GM12878 (cell line): ENCODE data around the gene ATP6V0C. TPM values are rescaled to one million over a fixed set of nuclear protein-coding genes. Genes with fewer than 3 reads are reported as not detected.
"Not testable (repeated sequence)": the region's sequence is repeated elsewhere in the genome, so short reads cannot be mapped to it uniquely, and the experiment has no call there.

Experiments used
- ATAC-seq: fragments of 200-7000 bp; cut with Tn5 transposase; 3 replicates; pipeline ENCODE4 v1.9.1; 2020; ENCODE audit warnings: mild to moderate bottlenecking, moderate library complexity
- BruUV-seq: library from RNA; stranded (reverse); fragments of 400-500 nt; replicated peaks from 2 replicates; lab custom pipeline; 2021; lab: Mats Ljungman, UMichigan
- CTCF ChIA-PET: fragments of 300-600 bp; sonication (Branson Sonifier 250); formaldehyde crosslinking; extraction: SDS; loops from one replicate; lab custom pipeline; 2021; ENCODE audit warnings: inconsistent platforms; lab: Yijun Ruan, JAX
- POLR2A ChIA-PET: fragments of 350-600 bp; formaldehyde crosslinking; extraction: SDS; loops from one replicate; lab custom pipeline; 2021; ENCODE audit warnings: inconsistent platforms; lab: Charles Lee
- RAD21 ChIA-PET: fragments of 300-600 bp; sonication (Branson Sonifier 250); formaldehyde crosslinking; loops from one replicate; lab custom pipeline; 2023; ENCODE audit warnings: antibody characterized with exemption; ENCODE audit not compliant: unreplicated experiment; lab: Charles Lee
- SMC1A ChIA-PET: fragments of 300-600 bp; sonication (Branson Sonifier 250); formaldehyde crosslinking; loops from one replicate; lab custom pipeline; 2023; ENCODE audit not compliant: unreplicated experiment, uncharacterized antibody; lab: Charles Lee
- DNase-seq: peaks from one replicate; pipeline ENCODE4 v3.0.0-alpha.2; 2011; ENCODE audit warnings: low read depth, low spot score
- FAIRE-seq: peaks from 3 replicates; lab custom pipeline; 2011; peaks lifted over from hg19 to GRCh38; lab: Jason Lieb, UNC
- H2AFZ ChIP-seq: 2 replicates; pipeline ENCODE4 v1.6.0; 2011; ENCODE audit warnings: low read depth, low read length, control low read depth; ENCODE audit not compliant: control insufficient read depth
- H3K27ac ChIP-seq: 2 replicates; pipeline ENCODE4 v1.5.1; 2011; ENCODE audit warnings: control low read depth; ENCODE audit not compliant: control insufficient read depth, insufficient read depth
- H3K27me3 ChIP-seq, 2 experiments: replicated peaks in 1 of 2; 2 replicates each; pipeline versions ENCODE4 v1.6.0 to v1.6.1; 2011; ENCODE audit warnings: low read length in 1 of 2; ENCODE audit not compliant: control insufficient read depth in 2 of 2, insufficient read depth in 2 of 2
- H3K36me3 ChIP-seq, 2 experiments: 2 replicates each; pipeline ENCODE4 v1.5.1; 2011; ENCODE audit warnings: low read length in 1 of 2; ENCODE audit not compliant: control insufficient read depth in 2 of 2, insufficient read depth in 2 of 2
- H3K4me1 ChIP-seq: 2 replicates; pipeline ENCODE4 v1.6.1; 2011; ENCODE audit warnings: mild to moderate bottlenecking, low read length, moderate library complexity, mixed read lengths; ENCODE audit not compliant: control insufficient read depth, insufficient read depth
- H3K4me2 ChIP-seq: 2 replicates; pipeline ENCODE4 v1.6.0; 2011; ENCODE audit warnings: control low read depth; ENCODE audit not compliant: control insufficient read depth, insufficient read depth
- H3K4me3 ChIP-seq: fragments of 200-600 bp; sonication (generic); 2 replicates; pipeline ENCODE4 v1.5.1; 2016
- H3K79me2 ChIP-seq: 2 replicates; pipeline ENCODE4 v1.6.0; 2011; ENCODE audit warnings: low read length; ENCODE audit not compliant: control insufficient read depth, insufficient read depth
- H3K9ac ChIP-seq: 2 replicates; pipeline ENCODE4 v1.8.0; 2011; ENCODE audit warnings: low read length, control low read depth, mixed read lengths; ENCODE audit not compliant: control insufficient read depth, insufficient read depth
- H3K9me3 ChIP-seq: replicated peaks from 3 replicates; pipeline ENCODE4 v1.5.1; 2011; ENCODE audit warnings: mild to moderate bottlenecking, low read length; ENCODE audit not compliant: control insufficient read depth, insufficient read depth
- H4K20me1 ChIP-seq: 2 replicates; pipeline ENCODE4 v1.6.0; 2011; ENCODE audit not compliant: control insufficient read depth, insufficient read depth
- BHLHE40 ChIP-seq, 2 experiments: fragments of 450-650 bp in 1 of 2; IDR thresholded peaks; 2 replicates each; pipeline ENCODE4 v1.6.1; 2011 to 2017; ENCODE audit warnings: low read depth in 2 of 2, borderline replicate concordance in 1 of 2, improper control_type of control experiment in 1 of 2, low read length in 1 of 2, mild to moderate bottlenecking in 1 of 2
- CTCF ChIP-seq, 3 experiments: IDR thresholded peaks in 2 of 3; conservative IDR thresholded peaks in 1 of 3; 2 replicates each; pipeline ENCODE4 v1.5.1; 2011; ENCODE audit warnings: low read depth in 3 of 3, low read length in 3 of 3, mild to moderate bottlenecking in 3 of 3, control low read depth in 2 of 3, moderate library complexity in 2 of 3, inconsistent platforms in 1 of 3, mixed read lengths in 1 of 3; ENCODE audit not compliant: control insufficient read depth in 2 of 3, insufficient read depth in 1 of 3; ENCODE audit errors: extremely low read depth in 1 of 3
- SPI1 ChIP-seq: IDR thresholded peaks from 2 replicates; pipeline ENCODE4 v1.6.1; 2011; ENCODE audit warnings: low read depth, mild to moderate bottlenecking, low read length, moderate library complexity, borderline replicate concordance; ENCODE audit not compliant: insufficient read depth
- WGBS: methylation state at CpG from one replicate; pipeline ENCODE4 v1.1.6; 2016; ENCODE audit warnings: low lambda C conversion rate; ENCODE audit not compliant: insufficient replicate concordance, insufficient coverage; ENCODE audit errors: missing lambda C conversion rate; 5-methylcytosine and 5-hydroxymethylcytosine counted together
- in situ Hi-C: fragments of 300-500 bp; cut with MboI; formaldehyde crosslinking; loops from 9 replicates; pipeline ENCODE4 v1.14.3; 2018; ENCODE audit warnings: mixed read lengths
- intact Hi-C: fragments of 100-400 bp; cut with micrococcal nuclease; formaldehyde crosslinking; loops from one replicate; pipeline ENCODE4 v1.14.2; 2022; ENCODE audit not compliant: unreplicated experiment
- polyA plus RNA-seq, 11 experiments: library from polyadenylated mRNA; depleted of rRNA in 4 of 11; unstranded in 6 of 11; stranded (reverse) in 5 of 11; fragments of >200 nt; fragmentation: Nextera tagmentation in 4 of 11; fragmentation: Illumina TruSeq in 1 of 11; extraction: Ambion mirVana in 4 of 11; extraction: Trizol in 1 of 11; gene quantifications; 1 replicate in 1 of 11; 2 replicates in 10 of 11; pipeline versions ENCODE4 v1.2.1 to v1.2.3, GENCODE V29; 2011 to 2016; ENCODE audit warnings: inconsistent platforms in 2 of 11, missing spikeins in 2 of 11, low read depth in 1 of 11
- total RNA-seq, 4 experiments: library from RNA; depleted of rRNA in 3 of 4; stranded (reverse); fragments of >200 nt in 3 of 4; fragmentation: Illumina TruSeq in 1 of 4; extraction: Trizol in 1 of 4; gene quantifications; 2 replicates each; pipeline versions ENCODE4 v1.2.1 to v1.2.3, GENCODE V29; 2013 to 2021

ATP6V0C gene
- total and polyA plus RNA-seq, 10 of the 15 experiments (the other 5 are each of a cell fraction or from before 2014, with no cell fraction given), result 2.4 to 135 (median 18.4) TPM

- peak; percentile 97 for FAIRE-seq
- H3K27me3 ChIP-seq, H2AFZ ChIP-seq, DNase-seq, H3K79me2 ChIP-seq, H3K4me2 ChIP-seq, intact Hi-C loops, H3K9ac ChIP-seq, BruUV-seq, SMC1A ChIA-PET, CTCF ChIA-PET, H3K4me3 ChIP-seq, RAD21 ChIA-PET, H3K36me3 ChIP-seq, H4K20me1 ChIP-seq, POLR2A ChIA-PET, H3K27ac ChIP-seq, H3K9me3 ChIP-seq, H3K4me1 ChIP-seq, in situ Hi-C loops: not testable (repeated sequence)
- ATAC-seq, result peak; percentile 86
- WGBS, result 2% methylated on average over 6 of the region's 17 CpGs
- TF ChIP-seq SPI1 (peak; percentile 70), BHLHE40 (IDR thresholded peaks at IDR 0.05; ENCODE audit: borderline replicate concordance in 1 of 2, low read depth in 2 of 2, low read length in 1 of 2) (peak in 1 of 2 experiments; percentile 80; a peak in 2 of 4 replicates)
These were observed 46.5 kb downstream of the ATP6V0C start for GRCh38 chr16:2560131-2560797.

GRCh38 chr16:2560798-2561133, 47.0 kb downstream of the ATP6V0C start:
- H3K9me3 ChIP-seq, RAD21 ChIA-PET, H3K4me2 ChIP-seq, H3K27me3 ChIP-seq, H3K9ac ChIP-seq, POLR2A ChIA-PET, BruUV-seq, intact Hi-C loops: not testable (repeated sequence)
- TF ChIP-seq CTCF (IDR thresholded peaks at IDR 0.05 in 2 of 3, conservative IDR thresholded peaks at IDR 0.05 in 1 of 3; ENCODE audit: control insufficient read depth in 2 of 3, extremely low read depth in 1 of 3, insufficient read depth in 1 of 3, low read depth in 3 of 3, low read length in 3 of 3), result peak; percentile 5 to 36 (median 10); a peak in 1 of 6 replicates
- TF ChIP-seq, all 136 proteins: peak for 1; not testable (repeated sequence) for 135
- H3K79me2 ChIP-seq, H3K4me1 ChIP-seq, CTCF ChIA-PET, DNase-seq, in situ Hi-C loops, H3K27ac ChIP-seq, H4K20me1 ChIP-seq, SMC1A ChIA-PET, H2AFZ ChIP-seq, H3K36me3 ChIP-seq, H3K4me3 ChIP-seq: not testable (repeated sequence)
- 0% methylated on average over 2 of the region's 4 CpGs for WGBS
- ATAC-seq, result peak; percentile 98
- FAIRE-seq, result peak; percentile 74

- intact Hi-C loops, CTCF ChIA-PET, H3K4me2 ChIP-seq, H4K20me1 ChIP-seq, H3K79me2 ChIP-seq, H3K27ac ChIP-seq, H3K27me3 ChIP-seq, DNase-seq, ATAC-seq, SMC1A ChIA-PET, H3K9ac ChIP-seq, in situ Hi-C loops, H2AFZ ChIP-seq, POLR2A ChIA-PET, H3K9me3 ChIP-seq, H3K4me1 ChIP-seq, RAD21 ChIA-PET, H3K36me3 ChIP-seq, H3K4me3 ChIP-seq, BruUV-seq: not testable (repeated sequence)
- WGBS, result no CpG with 5 or more reads among the region's 6 CpGs
- FAIRE-seq, result peak; percentile 38
These were observed 53.8 kb downstream of the ATP6V0C start for GRCh38 chr16:2567506-2567905.
